Measurements from ENCODE around the gene CCDC195.
"Not testable (repeated sequence)": the region's sequence is repeated elsewhere in the genome, so short reads cannot be mapped to it uniquely, and the experiment has no call there.

CCDC195 gene

DNA sequence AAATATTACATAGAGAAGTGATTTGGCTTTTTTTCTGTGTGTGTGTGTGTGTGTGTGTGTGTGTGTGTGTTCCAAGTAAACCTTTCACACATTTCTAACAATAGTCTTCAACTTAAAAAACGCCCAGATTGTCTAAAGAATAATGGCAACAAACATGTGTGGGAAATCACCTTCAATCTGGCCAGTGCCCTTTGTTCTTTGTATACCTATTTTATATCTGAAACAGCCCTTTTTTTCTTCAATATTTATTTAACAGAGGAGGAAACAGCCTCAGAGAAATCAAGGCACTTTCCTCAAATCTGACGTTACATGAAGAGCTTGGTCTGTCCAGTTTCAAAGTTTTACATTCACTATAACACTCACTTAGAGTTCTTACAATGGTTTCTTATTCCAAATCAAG lies 25.3 kb downstream of the CCDC195 start:
- DNase-seq (ENCODE audit: low spot score) = no peak

DNA sequence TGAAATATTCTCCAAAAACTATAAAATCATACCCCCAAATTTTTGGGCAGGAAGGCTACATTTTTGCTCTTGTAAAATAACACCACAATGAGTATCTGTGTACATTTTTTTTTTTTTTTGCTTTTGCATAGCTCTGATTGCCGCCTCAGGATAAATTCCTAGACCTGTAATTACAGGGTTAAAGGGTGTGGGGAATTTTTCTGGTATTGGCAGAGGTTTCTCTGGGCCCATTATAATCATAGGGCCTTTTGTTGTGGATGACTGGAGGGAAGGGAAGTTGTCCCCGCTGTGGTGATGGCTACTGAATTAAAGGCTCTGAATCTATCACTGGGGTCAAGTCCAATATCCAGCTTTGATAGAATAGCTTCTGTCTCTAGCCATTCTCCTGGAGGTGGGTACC lies 26.6 kb downstream of the CCDC195 start:
- DNase-seq (ENCODE audit: low spot score) = no peak

DNA sequence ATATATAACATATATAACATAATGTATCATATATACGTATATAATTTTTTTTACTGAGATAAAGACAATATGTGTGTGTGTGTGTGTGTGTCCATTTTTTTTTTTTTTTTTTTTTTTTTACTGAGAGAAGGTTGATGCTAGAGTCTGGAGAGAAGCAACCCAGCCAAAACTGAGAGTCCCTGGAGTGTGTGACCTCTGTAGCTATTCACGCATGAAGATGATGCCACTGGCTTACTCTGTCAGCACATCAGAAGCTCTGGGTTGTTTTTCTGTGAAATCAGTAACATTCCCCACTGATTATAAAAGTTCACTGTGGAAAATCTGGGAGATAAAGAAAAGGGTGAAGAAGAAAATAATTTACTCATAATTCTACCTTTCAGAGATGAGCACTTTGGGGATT lies 27.2 kb downstream of the CCDC195 start:
- DNase-seq (ENCODE audit: low spot score) = no peak

DNA sequence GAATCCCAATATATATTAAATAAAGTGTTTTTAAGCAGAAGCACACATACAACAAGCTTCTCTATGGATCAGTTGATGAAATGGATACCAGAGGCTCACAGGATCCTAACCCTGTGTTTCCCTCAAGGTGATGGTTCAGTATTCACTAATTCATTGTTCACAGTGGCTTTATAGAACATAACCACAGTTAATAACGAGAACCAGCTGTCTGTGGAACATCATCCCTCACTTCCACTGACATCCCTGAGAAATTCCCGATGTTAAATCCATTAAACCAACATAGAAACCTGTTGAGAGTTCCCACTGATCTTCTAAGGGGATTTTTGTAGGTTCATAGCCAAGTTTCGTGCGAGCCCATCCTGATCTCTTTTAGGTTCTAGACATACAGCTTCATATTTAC lies 29.0 kb downstream of the CCDC195 start:
- DNase-seq (ENCODE audit: low spot score) = no peak

DNA sequence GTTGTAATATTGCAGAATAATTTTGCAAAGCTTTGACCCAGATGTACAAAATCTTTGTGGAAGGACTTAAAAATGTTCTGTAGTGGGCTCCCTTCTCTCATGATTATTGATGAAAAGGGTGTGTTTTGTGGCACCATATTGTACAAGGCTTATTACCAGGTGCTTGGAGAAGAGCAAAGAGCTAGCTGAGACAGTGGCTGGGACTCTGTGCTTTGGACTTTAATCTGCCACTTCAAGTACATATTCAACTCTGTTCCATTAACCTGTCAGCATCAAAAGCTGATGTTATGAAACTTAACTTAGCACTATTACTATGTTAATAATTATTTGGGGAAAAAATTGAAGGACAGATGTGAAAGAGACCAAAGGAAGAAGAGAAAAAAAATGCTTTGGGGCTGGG lies 31.0 kb downstream of the CCDC195 start:
- DNase-seq (ENCODE audit: low spot score) = no peak

DNA sequence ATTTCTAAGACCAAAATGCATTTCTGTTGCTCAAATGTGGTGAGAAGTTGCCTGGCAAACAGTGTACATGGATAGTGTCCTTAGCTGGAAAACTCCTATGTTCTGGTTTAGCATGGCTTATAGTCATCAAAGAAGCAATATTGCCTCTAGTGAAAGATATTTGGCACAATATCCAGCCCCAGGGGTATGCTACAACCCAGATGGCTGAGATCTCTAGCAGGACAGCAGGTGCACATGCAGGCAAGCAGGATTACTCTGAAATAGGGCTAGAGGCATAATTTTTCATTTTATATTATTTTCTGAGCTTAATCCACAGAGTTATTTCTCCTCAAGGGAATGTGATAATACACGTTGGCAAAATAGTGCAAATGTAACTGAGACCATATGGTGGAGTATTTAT lies 34.0 kb downstream of the CCDC195 start:
- DNase-seq (ENCODE audit: low spot score) = no peak

DNA sequence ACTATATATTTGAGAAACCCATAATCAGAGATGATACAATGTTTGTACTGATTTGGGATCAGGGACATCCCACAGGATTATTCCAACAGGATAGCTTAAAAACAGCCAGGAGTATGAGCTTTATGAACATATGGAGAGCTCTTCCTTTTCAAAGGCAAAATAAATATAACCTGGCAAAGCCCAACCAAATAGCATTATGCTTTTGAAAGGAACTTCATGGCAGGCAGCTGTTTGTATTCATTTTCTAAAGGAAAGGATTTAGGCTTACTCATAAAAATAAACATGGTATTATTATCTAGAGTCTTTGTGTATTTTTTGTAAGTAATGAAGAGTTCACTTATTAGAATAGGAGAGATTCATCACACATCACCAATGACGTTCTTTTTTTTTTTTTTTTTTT lies 44.4 kb downstream of the CCDC195 start:
- DNase-seq (ENCODE audit: low spot score) = no peak

DNA sequence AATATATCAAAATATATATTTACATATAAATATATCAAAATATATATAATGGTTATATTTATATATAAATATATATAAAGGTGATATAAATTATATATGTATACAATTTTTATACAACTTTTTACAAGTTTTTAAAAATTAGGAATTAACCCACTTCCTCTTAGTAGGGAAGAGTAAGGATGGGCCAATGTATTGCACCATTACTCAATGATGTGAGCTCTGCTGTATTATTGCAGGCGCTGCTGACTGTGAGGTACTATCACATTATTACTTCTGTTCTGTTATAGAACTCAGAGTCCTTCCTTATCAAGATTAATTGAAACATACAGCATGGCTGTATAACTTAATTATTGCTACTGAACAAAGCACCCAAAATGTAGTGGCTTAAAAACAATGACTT lies 46.0 kb downstream of the CCDC195 start:
- no peak for DNase-seq (ENCODE audit: low spot score)

DNA sequence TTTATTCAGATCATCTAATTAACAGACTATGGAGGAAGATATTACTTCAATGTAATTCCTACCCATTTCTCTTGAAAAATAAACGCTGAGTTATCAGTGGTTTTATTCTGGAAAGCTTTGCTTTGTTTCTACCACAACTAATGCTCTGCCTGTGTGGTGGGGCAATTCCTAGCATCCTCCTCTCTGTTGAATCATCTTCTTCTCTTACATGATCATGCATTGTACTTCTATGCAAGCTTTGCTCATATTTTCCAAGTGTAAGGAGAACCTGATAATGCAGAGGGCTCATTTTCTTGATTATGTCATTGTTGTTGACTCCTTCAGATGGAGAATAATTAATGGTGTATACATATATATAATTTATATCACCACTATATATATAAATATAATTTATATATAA lies 46.7 kb downstream of the CCDC195 start:
- no peak for DNase-seq (ENCODE audit: low spot score)

DNA sequence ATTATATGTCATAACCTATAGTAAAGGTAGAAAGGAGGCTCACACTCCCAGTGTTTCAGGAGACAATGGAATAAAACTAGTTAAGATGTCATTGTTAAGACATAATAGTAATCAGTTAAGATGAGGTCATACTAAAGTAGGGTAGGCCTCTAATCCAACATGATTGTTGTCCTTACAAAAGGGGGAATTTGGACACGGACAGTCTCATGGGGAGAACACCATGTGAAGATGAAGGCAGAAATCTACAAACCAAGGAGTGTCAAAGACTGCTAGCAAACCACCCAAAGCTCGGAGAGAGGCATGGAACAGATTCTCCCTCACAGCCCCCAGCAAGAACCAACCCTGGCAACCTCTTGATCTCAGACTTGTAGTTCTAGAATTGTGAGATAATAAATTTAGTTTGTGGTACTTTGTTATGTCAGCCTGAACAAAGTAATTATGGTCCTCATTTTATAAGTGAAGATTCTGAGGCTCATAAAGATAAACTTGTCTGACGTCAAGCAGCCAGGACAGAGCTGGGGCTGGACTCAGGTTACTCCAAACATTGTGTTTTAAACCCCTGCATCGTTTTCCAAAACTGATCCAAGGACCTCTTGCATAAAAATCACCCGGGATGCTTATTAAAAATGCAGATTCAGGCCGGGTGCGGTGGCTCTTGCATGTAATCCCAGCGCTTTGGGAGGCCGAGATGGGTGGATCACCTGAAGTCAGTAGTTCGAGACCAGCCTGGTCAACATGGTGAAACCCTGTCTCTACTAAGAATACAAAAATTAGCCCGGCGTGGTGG lies 47.8 kb downstream of the CCDC195 start:
- no peak for DNase-seq (ENCODE audit: low spot score)

DNA sequence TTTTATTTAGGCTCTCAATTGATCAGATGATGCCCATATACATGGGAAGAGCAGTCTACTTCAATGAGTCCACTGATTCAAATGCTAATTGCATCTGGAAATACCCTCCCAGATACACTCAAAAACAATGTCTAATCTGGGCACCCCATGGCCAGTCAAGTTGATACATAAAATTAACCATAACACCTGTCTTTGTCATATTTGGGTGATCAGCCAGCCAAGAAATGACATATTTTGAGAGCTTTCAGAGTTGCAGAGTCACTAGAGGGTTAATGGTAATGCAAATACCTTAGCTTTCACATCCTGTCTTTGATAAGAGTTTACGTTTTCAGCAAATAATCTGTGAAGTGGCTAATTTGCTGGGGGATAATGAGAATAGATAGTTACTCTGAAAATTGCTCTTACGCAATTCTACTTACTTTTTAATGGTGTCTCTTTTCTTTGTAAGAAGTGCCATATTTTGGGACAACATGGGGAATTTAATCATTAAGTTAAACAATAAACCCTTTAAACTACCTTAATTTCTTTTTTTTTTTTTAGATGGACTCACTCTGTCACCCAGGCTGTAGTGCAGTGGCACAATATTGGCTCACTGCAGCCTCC lies 49.1 kb downstream of the CCDC195 start:
- no peak for DNase-seq (ENCODE audit: low spot score)

DNA sequence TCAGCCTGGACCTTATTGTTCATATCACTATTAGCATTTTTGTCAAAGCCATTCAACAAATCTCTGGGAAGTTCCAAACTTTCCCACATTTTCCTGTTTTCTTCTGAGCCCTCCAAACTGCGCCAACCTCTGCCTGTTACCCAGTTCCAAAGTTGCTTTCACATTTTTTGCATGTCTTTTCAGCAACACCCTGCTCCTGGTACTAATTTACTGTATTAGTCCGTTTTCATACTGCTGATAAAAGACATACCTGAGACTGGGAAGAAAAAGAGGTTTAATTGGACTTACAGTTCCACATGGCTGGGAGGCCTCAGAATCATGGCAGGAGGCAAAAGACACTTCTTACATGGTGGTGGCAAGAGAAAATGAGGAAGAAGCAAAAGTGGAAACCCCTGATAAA lies 52.8 kb downstream of the CCDC195 start:
- not testable (repeated sequence) for DNase-seq (ENCODE audit: low spot score)

DNA sequence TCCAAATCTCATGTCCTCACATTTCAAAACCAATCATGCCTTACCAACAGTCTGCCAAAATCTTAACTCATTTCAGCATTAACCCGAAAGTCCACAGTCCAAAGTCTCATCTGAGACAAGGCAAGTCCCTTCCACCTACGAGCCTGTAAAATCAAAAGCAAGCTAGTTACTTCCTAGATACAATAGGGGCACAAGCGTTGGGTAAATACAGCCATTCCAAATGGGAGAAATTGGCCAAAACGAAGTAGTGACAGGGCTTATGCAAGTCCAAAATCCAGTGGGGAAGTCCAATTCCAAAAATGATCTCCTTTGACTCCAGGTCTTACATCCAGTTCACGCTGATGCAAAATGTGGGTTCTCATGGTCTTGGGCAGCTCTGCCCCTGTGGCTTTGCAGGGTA lies 54.5 kb downstream of the CCDC195 start:
- DNase-seq (ENCODE audit: low spot score) = not testable (repeated sequence)

DNA sequence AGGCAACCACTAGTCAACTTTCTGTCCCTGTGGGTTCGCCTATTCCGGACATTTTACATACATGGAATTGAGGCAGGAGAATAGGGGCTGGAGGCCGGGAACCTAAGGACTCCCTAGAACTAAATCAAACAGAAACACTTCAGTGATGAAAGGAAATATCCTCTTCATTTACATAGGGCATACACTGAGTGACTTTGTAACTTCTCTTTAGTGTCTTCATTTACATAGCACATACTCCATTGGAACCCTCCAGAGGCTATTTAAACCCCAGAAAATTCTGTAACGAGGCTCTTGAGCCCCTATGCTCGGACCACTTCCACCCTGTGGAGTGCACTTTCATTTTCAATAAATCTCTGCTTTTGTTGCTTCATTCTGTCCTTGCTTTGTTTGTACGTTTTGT lies 56.5 kb downstream of the CCDC195 start:
- no peak for DNase-seq (ENCODE audit: low spot score)

DNA sequence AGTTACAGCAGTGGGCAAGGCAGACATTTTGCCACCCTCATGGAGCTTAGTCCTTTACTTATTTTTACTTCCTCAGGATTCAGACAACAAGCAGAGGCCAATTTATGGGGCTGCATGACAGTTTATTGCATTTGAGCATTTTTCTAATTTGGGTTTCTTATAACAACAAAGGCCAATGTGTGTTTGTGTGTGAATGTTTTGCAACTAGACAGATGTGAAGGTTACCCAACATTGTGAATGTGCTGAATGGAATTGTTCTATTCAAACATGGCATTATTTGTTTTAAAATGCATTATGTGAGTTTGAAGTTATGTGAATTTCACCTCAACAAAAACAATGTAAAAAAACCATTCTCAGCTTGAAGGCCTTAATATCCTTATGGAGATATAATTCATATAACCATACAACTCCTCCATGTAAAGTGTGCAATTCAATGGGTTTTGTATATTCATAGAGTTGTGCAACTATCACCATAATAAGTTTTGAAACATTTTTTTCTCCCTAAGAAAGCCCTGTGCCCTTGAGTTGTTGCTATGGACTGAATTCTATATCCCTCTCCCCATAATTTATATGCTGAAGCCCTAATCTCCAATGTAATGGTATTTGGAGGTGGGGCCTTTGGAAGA lies 57.3 kb downstream of the CCDC195 start:
- DNase-seq (ENCODE audit: low spot score) = no peak

DNA sequence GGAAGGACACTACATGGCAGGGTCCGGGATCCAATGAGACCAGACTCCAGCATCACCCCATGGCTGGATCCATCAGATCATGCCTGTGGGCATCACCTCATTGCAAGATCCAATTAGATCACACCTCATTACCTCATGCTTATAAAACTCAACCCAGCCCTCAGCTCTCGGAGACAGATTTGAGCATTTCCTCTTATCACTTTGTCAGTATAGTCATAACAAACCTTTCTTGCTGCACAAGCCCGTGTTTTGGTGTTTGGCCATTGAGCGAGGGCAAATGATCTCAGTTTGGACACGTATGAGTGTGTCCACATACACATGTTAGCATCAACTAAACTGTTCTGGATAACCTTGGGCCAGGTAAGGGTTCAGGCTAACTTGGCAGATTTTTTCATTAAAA lies 58.8 kb downstream of the CCDC195 start:
- DNase-seq (ENCODE audit: low spot score) = no peak

DNA sequence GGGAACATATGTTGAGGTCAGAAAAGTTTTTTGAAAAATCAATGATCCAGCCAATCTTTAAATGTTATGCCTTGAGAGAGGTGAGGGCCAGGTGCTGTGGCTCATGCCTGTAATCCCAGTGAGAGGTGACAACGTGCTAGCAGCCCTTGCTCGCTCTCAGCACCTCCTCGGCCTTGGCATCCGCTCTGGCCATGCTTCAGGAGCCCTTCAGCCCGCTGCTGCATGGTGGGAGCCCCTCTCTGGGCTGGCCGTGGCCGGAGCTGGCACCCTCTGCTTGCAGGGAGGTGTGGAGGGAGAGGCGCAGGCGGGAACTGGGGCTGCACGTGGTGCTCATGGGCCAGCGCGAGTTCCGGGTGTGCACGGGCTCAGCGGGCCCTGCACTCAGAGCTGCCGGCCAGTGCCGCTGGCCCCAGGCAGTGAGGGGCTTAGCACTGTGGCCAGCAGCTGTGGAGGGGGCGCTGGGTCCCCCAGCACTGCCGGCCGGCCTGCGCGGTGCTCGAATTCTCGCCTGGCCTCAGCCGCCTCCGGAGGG lies 61.1 kb downstream of the CCDC195 start:
- DNase-seq (ENCODE audit: low spot score) = no peak

All from left forelimb (tissue), 1 donor.